Vagina (tissue), 2 donors: Measurements from ENCODE around the gene MT1M. TPM values are rescaled to one million over a fixed set of nuclear protein-coding genes. Genes with fewer than 3 reads are reported as not detected.

Experiments used
- DNase-seq, 2 donors: peaks; one replicate each; pipeline ENCODE4 v3.0.0-alpha.2; 2017; ENCODE audit errors: extremely low spot score in 2 of 2
- H3K27ac ChIP-seq: fragments of 200-600 bp; sonication (generic); one replicate; pipeline ENCODE4 v1.5.1; 2019
- H3K27me3 ChIP-seq: fragments of 200-600 bp; sonication (generic); one replicate; pipeline ENCODE4 v1.5.1; 2019
- H3K36me3 ChIP-seq, 2 donors: fragments of 200-600 bp; sonication (generic); one replicate each; pipeline ENCODE4 v1.5.1; 2017 to 2019
- H3K4me1 ChIP-seq: fragments of 200-600 bp; sonication (generic); one replicate; pipeline ENCODE4 v1.5.1; 2019
- H3K4me3 ChIP-seq, 2 donors: fragments of 200-600 bp; sonication (generic); 1 replicate in 1 of 2; 2 replicates in 1 of 2; pipeline ENCODE4 v1.5.1; 2016 to 2019
- H3K9me3 ChIP-seq: fragments of 200-600 bp; sonication (generic); one replicate; pipeline ENCODE4 v1.5.1; 2019
- CTCF ChIP-seq, 3 experiments: fragments of 450-650 bp in 2 of 3; fragments of 200-600 bp in 1 of 3; sonication (generic) in 1 of 3; IDR thresholded peaks; one replicate each; pipeline ENCODE4 v1.5.1; 2017 to 2019; ENCODE audit warnings: antibody characterized with exemption in 3 of 3, mild to moderate bottlenecking in 2 of 3, moderate library complexity in 2 of 3
- POLR2A ChIP-seq, 2 donors: fragments of 450-650 bp; IDR thresholded peaks; one replicate each; pipeline ENCODE4 v1.6.1; 2017; ENCODE audit warnings: antibody characterized with exemption in 2 of 2, mild to moderate bottlenecking in 2 of 2, moderate library complexity in 2 of 2
- POLR2AphosphoS5 ChIP-seq, 2 donors: sonication (generic); formaldehyde crosslinking; IDR thresholded peaks; one replicate each; pipeline ENCODE4 v1.9.0; 2017; ENCODE audit warnings: antibody characterized with exemption in 2 of 2, mild to moderate bottlenecking in 2 of 2, low read depth in 1 of 2; ENCODE audit not compliant: insufficient read depth in 1 of 2
- intact Hi-C: fragments of 100-400 bp; cut with DNase I; formaldehyde crosslinking; loops from one replicate; pipeline ENCODE4 v1.15.1; 2023
- total RNA-seq: library from RNA; depleted of rRNA; stranded (reverse); fragments of >200 nt; gene quantifications from one replicate; pipeline ENCODE4 v1.2.3, GENCODE V29; 2016

The MT1M gene
- total RNA-seq, 1 donor from 2014 or later = 63.3 TPM

GRCh38 chr16:56606071-56606475 is 26.4 kb upstream of the MT1M start:
- H3K9me3 ChIP-seq = no peaks in the 10 kb centered on the region
- H3K4me3 ChIP-seq = no peak overlapping the region
- intact Hi-C loops = loop anchor here (2.0 kb wide), 1 partner anchor 77 kb away; the partner anchor contains the start of gene MT1X
- H3K36me3 ChIP-seq = no peaks in the 10 kb centered on the region
- H3K27me3 ChIP-seq = no peaks in the 10 kb centered on the region
- TF ChIP-seq CTCF (IDR thresholded peaks at IDR 0.05) (no peak), POLR2A (IDR thresholded peaks at IDR 0.05) (no peak), POLR2AphosphoS5 (IDR thresholded peaks at IDR 0.05; ENCODE audit: insufficient read depth in 1 of 2, low read depth in 1 of 2) (no peak)
- peak in 1 of 2 donors; percentile 94 for DNase-seq
- peak overlapping the region; percentile 83 for H3K27ac ChIP-seq
- H3K4me1 ChIP-seq = peaks cover 43% of the 10 kb centered on the region

GRCh38 chr16:56606476-56607108 is 25.9 kb upstream of the MT1M start:
- Histone ChIP-seq H3K27ac (peak overlapping the region; percentile 83), H3K36me3 (no peaks in the 10 kb centered on the region), H3K4me3 (peak overlapping the region; percentile 25 to 67), H3K27me3 (no peaks in the 10 kb centered on the region), H3K9me3 (no peaks in the 10 kb centered on the region), H3K4me1 (peaks cover 49% of the 10 kb centered on the region)
- TF ChIP-seq CTCF (IDR thresholded peaks at IDR 0.05) (no peak), POLR2A (IDR thresholded peaks at IDR 0.05) (no peak), POLR2AphosphoS5 (IDR thresholded peaks at IDR 0.05; ENCODE audit: insufficient read depth in 1 of 2, low read depth in 1 of 2) (peak in 1 of 2 donors; percentile 77)
- DNase-seq = peak in 1 of 2 donors; percentile 97
- intact Hi-C loops = loop anchor here (2.0 kb wide), 1 partner anchor 76 kb away; the partner anchor contains the start of gene MT1X

GRCh38 chr16:56607109-56607618 is 25.3 kb upstream of the MT1M start:
- H3K36me3 ChIP-seq = no peaks in the 10 kb centered on the region
- peak in 1 of 2 donors; percentile 99 for DNase-seq
- H3K4me3 ChIP-seq = peak overlapping the region; percentile 63 to 67
- H3K9me3 ChIP-seq = no peaks in the 10 kb centered on the region
- intact Hi-C loops = loop anchor here (2.0 kb wide), 1 partner anchor 76 kb away; the partner anchor contains the start of gene MT1X
- H3K27me3 ChIP-seq = no peaks in the 10 kb centered on the region
- no peak for TF ChIP-seq CTCF (IDR thresholded peaks at IDR 0.05)
- peak in 1 of 2 donors; percentile 4 for TF ChIP-seq POLR2A (IDR thresholded peaks at IDR 0.05)
- TF ChIP-seq POLR2AphosphoS5 (IDR thresholded peaks at IDR 0.05; ENCODE audit: insufficient read depth in 1 of 2, low read depth in 1 of 2) = peak; percentile 85 to 90
- H3K27ac ChIP-seq = peak overlapping the region; percentile 83
- peaks cover 51% of the 10 kb centered on the region for H3K4me1 ChIP-seq

- Histone ChIP-seq H3K27ac (peak overlapping the region; percentile 83), H3K4me3 (peak overlapping the region; percentile 63 to 67), H3K36me3 (no peaks in the 10 kb centered on the region), H3K9me3 (no peaks in the 10 kb centered on the region), H3K27me3 (no peaks in the 10 kb centered on the region), H3K4me1 (peaks cover 51% of the 10 kb centered on the region)
- no peak for DNase-seq
- intact Hi-C loops = loop anchor here (2.0 kb wide), 2 partner anchors 25 to 75 kb away; partner anchors contain the start of genes MT1M and MT1X
- TF ChIP-seq POLR2AphosphoS5 (IDR thresholded peaks at IDR 0.05; ENCODE audit: insufficient read depth in 1 of 2, low read depth in 1 of 2) = no peak
- no peak for TF ChIP-seq CTCF (IDR thresholded peaks at IDR 0.05)
- no peak for TF ChIP-seq POLR2A (IDR thresholded peaks at IDR 0.05)
These were observed 24.8 kb upstream of the MT1M start for GRCh38 chr16:56607675-56608042.
